CD4-positive, alpha-beta T cell treated with Interleukin-2 at 100 ng/mL for 4 hours (primary cell): ENCODE measurements around the gene CADPS2.

Experiments
- DNase-seq: peaks from one replicate; pipeline ENCODE4 v3.0.0-alpha.2; 2020; ENCODE audit warnings: low spot score

The CADPS2 gene

DNA sequence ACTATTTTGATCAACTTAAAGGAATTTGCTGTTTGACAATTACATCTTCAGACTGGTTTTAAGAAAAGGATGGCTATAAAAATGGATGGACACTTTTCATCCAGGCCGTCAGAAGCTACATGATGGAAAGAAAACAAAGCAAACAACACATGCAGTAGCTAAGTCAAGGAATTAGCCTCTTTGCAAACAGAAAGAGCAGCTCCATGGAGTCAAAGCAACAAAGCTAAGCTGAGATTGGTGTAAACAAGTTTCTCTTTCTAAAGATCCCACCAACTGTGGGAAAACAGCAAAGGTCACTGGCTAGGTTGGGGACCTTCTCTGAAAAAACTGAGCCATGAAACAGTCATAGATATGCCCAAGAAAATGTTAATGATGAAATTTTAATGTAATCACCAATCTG is 286.2 kb downstream of the CADPS2 start:
- no peak for DNase-seq

DNA sequence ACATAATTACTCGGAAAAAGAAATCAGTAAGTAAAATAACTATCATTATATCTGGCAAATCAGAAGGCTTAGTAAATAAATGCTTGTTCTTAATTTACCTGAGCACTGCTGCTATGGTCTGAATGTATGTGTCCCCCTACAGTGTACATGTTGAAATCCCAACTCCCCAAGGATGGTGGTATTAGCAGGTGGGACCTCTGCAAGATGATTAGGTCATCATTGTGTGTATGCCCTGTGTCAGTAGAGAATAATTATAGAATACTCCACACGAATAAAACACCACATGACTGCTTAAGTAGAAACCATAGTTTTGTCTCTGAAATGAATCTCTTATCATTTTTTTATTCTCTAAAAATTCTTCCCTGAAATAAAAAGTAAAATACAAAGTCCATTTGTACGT is 289.0 kb downstream of the CADPS2 start:
- DNase-seq: no peak

DNA sequence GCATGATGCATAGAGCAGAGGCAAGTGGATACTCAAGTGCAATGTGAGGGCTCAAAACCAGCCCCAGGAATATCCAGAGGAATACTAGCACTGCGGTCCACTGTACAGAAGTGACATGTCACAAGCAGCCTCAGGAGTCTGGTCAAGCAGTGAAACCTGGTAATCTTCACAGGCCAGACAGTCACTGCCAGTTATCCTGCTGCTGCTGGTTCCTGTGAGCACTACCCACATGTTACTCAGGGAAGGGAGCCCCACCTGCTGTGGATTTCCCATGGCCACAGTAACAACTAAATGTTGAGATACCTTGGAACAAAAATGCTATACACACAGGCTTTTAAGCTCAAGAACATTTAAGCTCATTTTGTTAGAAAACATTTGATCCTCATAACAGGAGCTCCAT is 290.4 kb downstream of the CADPS2 start:
- DNase-seq: no peak

DNA sequence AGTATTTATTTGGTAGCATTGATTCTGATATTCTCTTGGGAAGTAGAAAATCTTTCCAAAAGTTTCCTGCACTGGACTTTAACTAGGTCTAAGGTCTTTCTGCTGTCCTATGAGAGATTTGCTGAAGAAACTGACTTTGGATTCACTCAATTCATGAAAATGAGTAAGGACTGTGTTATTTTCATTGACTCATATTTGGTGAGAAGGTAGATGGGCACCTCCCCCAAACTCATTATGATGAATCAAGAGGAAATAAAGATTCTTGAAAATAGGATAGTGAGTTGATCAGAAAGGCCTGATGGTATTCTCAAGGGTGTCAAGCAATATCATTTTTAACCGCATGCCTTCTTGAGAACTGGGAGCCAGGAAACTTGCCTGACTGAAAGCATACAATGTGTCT is 297.6 kb downstream of the CADPS2 start:
- no peak for DNase-seq

DNA sequence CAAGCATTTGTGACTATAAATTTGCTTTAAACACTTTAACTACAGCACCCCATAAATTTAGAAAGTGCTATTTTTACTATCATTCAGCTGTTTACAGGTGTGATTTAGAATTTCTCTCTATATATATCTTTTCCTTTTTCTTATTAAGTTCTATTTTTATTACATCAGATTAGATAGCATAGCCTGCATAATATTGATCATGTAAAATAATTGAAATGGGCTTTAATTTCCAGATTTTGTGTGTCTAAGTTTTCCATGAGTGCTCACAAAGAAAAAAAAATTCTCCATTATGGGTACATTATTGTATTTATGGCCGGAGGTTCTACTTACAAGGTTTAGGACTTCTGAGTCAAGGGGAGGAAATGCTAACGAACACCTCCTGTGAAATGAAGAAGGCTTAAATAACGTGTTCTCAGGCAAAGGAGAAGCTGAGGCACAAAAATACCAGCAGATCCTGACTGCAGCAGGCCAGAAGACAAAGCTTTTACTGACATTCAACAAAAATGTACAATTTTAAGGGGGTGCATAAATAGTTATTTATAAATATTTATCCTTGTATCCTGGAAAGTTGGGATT is 301.5 kb downstream of the CADPS2 start:
- DNase-seq: no peak

DNA sequence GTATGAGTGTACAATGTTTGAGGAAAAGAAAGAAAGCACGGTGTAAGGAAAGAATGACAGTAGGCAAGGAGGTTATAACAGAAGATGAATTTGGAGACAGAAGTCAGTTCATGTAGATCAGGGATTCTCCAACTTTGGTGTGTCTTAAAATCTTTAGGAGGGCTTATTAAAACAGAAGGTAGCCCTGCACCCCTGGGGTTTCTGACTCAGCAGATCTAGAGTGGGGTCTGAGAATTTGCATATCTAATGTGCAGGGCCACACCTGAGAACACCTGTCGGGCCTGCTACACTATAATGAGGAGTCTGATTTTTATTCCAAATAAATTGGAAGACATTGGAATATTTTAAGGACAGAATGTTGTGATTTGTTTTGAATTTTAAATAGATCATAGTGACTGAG is 307.9 kb downstream of the CADPS2 start:
- DNase-seq: no peak

DNA sequence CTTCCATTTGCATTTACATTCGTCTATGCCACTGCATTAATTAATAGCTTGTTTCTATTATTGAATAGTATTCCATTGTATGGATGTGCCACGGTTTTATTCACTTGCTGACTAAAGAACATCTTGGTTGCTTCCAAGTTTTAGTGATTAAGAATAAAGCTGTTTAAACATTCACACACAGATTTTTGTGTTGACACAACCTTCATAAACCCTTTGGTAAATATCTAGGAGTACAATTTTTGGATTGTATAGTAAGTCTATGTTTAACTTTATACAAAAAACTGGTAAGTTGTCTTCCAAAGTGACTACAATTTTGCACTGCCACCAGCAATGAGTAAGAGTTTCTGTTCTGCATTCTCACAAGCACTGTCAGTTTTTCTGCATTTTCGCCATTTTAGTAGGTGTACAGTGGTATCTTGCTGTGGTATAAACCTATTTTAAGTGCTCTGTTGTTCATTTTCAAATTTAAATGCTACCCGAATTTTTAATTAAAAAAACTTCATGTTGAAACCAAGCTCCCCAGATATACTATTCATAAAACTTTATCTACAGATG is 308.7 kb downstream of the CADPS2 start:
- DNase-seq: no peak

DNA sequence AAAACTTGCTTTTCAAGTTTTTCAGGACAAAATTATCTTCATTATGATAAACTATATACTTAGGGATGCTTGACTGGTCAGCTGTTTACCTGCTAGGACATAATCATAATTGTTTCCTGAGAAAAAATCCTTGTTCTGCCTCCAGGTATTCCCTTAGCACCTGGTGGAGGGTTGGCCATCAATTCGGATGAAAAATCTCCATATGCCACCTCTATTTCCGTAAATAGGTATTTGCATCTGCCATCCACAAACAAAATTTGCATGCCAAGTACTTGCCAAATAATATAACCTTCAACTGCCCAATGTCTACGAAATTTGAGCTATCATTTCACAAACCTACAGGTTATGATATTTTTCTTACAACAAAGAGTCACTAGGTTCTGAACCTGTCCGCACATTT is 313.6 kb downstream of the CADPS2 start:
- DNase-seq: no peak

DNA sequence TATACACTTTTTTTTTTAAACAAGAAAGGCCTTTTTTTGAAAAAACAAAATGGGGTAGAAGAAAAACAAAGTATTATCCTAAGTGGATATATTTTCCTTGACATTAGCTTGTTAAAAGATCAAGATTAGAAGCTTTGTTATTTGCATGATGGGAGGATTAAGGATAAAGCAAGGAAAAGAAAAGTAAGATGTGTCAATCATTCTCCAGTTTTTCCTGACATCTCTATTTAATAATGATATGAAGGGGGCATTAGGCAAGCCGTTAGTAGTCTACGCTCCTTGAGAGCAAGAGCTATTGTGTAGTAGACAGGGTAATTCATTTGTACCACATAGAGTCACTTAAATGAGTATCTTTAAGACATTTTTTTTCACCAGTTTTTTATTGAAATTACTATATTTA is 324.9 kb downstream of the CADPS2 start:
- DNase-seq: no peak

DNA sequence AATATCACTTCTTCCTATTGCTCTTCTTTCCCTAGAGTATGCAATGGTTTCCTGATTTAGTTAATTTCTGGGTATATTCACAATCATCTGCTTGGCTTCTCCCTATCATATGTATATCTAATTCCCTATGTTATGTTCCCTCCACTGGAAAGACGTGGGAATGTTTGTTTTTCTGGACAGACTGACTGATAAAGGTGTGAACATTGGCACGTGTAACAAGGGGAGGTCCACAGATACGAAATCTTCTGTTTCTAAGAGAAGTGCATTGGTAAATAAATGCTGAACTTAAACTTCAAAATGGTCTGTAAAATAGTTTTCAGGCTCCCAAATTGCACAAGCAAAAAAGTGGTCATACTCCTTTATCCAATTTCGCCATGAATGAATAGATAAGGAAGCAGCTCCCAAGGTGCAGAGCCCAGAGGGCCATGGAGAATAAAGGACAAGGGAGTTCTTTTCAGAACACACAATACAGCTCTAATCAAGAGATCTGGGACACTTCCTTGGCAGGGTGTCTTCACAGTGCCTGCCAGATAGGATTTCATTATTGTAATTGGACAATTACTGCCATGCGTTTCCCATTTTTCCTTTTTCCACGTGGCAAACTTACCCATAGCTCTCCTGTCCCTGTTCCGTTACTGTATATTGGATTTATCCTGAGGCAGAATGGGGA is 329.3 kb downstream of the CADPS2 start:
- DNase-seq: no peak

DNA sequence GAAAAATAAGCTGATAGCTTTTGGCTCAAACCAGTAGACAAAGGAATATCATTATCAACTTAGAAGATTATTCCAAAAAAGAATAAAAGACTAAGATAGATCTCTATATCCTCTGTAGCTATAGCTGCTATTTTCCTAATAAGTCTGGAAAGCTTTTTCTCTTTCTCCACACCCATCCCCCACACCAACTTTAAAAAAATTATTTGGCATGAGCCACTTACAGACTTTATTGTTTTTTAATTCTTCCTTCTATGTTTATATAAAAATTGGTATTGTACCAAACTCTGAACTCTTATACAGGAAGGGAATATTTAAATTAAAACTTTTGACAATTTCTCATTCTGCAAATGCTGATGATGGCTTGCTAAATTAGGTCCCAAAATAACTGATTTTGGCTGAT is 330.0 kb downstream of the CADPS2 start:
- no peak for DNase-seq

DNA sequence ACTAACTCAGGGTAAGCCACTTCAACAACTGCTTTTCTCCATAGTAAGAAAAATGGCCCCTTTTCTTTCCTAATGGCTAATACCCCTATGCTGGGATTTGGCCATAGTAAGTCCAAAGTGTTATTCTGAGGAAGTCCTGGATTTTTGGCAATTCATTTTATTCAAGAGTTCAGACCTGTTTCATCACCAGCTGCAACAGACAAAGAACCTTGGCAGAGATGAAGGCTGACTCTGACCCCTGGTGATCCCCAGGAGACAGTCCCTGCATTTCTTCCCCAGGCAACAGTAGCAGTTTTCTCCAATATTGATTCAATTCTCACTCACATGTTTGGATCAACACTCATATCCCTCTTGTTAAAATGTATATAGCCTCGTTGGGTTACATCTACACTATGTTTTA is 332.5 kb downstream of the CADPS2 start:
- no peak for DNase-seq

DNA sequence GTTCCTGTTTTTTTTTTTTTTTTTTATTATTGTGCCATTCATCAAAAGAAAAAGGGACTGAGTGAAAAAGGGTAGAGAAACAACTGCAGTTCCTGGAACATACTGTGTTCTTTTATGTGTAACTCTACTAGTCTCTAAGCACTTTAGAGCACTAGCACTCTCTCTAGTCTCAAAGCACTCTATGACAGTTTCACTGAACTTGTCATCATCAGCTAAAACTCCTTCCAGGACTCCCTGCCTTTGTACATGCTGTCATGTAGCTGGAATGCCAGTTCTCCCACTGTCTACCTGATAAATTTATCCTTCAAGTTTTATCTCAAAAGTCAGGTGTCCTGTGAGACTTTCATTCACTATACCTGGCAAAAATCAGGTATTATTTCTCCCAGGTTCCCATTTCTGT is 333.5 kb downstream of the CADPS2 start:
- no peak for DNase-seq

DNA sequence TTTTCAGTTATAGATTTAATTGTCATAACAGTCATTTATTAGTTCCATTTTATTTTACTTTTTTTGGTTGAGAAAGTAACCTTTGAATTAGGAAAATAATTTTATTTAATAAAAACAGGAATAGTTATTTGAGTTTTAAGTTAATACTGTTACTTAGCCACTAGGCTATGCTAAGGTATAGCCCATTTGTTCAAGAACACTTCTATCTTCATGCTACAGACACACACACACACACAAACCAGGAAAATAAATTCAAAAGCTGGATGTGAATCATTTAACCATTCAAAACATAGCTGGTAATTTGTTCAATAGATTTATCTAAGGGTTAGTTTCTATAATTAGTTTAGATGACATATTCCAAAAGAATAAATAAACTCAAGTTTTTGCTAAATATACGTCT is 335.7 kb downstream of the CADPS2 start:
- DNase-seq: no peak

DNA sequence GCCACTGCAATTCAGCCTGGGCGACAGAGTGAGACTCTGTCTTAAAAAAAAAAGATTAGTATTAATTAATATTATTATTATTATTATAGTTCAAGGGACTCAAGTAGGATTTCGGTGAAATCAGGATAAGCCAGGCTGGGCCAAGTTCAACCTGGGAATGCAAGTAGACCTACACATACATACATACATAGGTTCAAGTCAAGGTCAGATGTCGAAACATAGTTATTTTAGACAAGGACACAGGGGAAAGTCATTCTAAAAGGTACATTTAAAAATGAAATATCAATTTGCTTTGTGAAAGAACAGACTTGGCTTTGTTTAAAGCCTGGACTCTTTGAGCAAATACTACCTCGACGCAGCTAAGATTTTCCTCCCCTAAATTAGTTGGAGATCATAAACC is 336.7 kb downstream of the CADPS2 start:
- no peak for DNase-seq

DNA sequence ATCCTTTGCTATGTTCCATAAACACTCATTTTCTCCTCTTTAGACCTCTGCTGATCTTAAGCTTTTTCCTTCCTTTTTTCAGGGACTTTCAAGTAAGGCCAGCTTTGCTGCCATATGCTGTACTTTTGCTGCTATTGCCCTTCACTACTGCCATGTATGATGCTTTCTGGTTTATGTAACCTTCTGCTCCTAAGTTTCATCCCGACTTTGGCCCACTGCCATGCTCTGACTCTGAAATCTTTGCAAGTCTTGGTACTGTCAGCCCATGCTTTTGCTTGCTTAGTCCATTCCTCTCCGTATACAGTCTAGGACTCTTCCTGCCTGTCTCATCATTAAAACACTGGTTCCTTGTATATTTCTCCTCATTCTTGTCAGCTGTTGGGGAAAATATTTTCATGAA is 339.8 kb downstream of the CADPS2 start:
- DNase-seq: no peak

DNA sequence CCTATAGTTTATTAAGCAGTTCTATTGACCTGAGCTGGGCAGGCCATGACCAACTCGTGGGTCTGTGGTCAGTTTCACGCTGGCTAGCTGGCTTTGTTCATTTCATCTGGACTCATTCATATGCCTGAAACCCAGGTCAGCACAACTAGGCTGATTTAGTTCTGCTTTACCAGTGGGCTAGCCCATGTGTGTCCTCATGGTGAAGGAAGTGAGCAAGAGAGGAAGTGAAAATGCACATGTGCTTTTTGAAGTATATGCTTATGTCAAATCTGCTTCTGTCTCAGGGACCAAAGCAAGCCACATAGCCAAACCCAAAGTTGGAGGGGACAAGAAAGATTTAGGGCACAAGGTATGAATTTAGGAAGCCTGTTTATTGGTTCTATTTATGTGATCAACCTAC is 341.8 kb downstream of the CADPS2 start:
- no peak for DNase-seq

DNA sequence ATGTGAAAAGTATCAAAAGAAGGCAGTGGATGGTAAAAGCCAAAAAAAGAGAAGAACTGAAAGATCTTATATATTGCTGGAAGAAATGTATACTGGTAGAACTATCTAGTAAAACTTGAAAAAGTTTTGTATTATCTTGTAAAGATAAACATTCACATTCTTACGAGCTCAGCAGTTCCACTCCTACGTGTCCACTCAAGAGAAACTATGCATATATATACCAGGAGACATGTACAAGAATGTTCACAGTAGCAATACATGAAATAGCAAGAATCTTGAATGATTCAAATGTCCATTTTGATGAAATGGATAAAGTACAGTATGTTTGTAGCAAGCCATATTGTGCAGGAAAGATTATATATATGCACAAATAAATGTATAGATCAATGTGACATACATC is 342.4 kb downstream of the CADPS2 start:
- DNase-seq: no peak

DNA sequence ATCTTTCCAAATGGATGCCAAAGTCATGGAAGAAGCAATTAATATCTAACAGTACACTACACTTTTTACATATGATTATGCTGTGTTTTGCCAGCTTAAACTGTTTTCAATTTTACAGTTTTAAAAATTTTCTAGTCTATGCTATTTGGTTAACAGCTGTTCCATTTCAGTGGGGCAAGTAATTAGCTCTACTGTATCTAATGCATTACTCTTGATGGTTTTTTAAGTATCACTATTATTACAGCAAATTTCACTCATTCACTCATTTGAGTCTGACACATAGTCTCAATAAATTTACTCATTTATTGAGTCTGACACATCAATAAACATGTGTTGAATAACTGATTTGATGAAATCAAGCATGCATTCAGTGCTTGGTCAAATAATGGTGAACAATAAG is 343.1 kb downstream of the CADPS2 start:
- DNase-seq: no peak

DNA sequence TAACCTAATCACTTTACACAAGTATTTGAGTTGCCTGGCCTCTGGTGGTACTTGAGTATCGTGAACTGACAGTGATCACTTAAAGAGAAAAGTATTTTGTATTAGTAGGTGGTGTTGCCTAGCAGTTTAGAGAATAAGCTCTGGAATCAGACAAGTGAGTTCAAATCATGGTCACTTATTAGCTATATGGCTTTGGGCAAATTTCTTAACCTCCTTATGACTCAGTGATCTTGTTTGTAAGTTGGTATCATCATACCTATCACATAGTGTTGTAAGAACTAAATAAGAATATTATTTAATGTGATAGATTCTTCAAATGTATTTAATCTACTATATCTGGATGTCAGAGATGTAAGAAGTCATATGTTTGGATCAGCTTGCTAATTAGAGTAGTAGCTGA is 351.2 kb downstream of the CADPS2 start:
- no peak for DNase-seq

DNA sequence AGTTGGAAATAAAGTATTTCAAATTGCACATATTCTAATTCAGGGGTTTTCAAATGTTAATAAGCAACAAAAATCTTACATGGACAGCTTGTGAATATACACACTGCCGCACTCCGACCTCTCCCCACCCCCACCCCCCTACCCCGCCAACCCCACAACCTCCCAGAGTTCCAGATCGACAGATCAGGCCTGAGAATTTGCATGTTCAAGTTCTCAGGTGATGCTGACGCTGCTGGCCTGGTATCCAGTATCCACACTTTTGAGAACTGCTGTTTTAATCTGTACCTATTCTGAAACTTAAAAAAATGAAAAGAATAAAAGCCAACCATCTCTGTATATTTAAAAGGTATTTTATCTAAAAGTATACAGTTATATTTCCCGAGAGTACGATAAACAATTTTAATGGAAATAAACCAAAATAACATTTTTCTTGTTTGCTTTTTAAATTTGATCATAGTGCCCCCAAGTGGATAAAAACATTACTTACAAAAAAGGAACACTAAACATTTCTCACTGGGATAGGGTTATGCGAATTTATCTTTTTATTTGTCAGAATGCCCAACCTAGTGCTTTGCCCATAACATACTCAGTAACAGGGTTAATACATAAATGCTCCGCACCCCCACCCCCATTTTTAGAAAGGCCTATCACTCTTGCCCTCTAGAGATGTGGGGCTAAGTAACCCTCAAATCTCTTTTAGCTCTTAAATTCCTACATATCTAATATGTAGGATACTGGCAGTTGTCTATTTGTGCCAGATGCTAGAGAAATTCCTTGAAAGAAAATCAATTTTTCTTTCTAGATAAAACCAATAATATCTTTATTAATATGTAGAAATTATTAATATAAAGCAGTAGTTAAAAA is 353.6 kb downstream of the CADPS2 start:
- DNase-seq: no peak

DNA sequence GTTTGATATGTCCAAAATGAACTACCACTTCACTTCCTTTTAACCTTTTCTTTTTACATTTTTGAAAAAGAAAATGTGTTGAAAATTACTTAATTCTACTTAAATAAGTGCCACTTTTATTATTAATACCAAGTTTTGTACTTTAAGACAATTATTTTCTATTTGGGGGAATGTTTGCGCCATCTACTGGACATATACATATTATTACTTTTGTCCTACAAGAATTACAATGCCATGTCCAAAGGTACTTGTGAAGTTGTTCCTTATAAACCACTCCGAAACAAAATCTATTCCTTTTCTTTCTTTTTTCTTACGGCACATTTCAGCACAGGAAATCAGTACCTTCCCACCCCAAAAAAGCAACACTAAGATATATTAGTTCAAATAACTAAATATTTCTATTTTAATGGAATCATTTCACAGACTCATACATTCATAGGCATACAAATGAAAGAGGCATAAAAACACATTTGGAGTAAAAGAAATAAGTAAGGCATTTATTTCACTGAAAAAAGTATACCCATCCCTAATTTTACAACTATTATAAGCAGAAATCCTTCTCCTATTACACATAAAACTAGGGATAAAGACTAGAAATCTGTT is 357.3 kb downstream of the CADPS2 start:
- DNase-seq: no peak

DNA sequence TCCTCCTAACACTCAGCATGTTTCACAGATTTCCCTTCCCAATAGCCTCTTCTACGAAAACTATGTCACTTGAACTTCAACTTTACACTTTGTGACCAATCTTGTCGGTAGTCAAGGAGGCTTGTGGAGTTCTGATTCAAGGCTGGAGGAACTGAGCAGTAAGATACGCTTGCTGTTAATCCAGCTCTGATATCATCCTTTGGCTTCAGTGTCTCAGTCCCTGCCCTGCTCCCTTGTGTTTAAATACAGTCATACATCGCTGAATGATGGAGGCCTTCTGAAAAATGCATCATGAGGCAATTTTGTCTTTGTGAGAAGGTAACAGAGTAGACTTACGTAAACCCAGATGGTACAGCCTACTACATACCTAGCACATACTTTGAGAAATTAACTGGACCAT is 360.9 kb downstream of the CADPS2 start:
- DNase-seq: no peak
